HG02610 (cell line): ENCODE measurements around the gene WWOX.

Source experiments
- ATAC-seq: cut with Tn5 transposase; IDR thresholded peaks from one replicate; pipeline ENCODE4 v1.9.1; 2021; ENCODE audit warnings: mild to moderate bottlenecking, moderate library complexity; ENCODE audit not compliant: unreplicated experiment

WWOX gene

GRCh38 chr16:78218856-78219651, 119.6 kb downstream of the WWOX start:
- no peak for ATAC-seq

- no peak for ATAC-seq
Observed at GRCh38 chr16:78220571-78220970, 121.1 kb downstream of the WWOX start.

- ATAC-seq, result no peak
Observed at GRCh38 chr16:78221892-78222291, 122.4 kb downstream of the WWOX start.

GRCh38 chr16:78224342-78224741, 124.9 kb downstream of the WWOX start:
- ATAC-seq, result no peak

- no peak for ATAC-seq
Observed at GRCh38 chr16:78225919-78226318, 126.5 kb downstream of the WWOX start.

GRCh38 chr16:78227855-78228254, 128.4 kb downstream of the WWOX start:
- ATAC-seq, result no peak

GRCh38 chr16:78228704-78229103, 129.2 kb downstream of the WWOX start:
- no peak for ATAC-seq

GRCh38 chr16:78230832-78231231, 131.4 kb downstream of the WWOX start:
- ATAC-seq, result no peak

- peak; percentile 91 for ATAC-seq
Observed at GRCh38 chr16:78235168-78235800, 135.8 kb downstream of the WWOX start.

- ATAC-seq, result no peak
Observed at GRCh38 chr16:78235876-78236275, 136.4 kb downstream of the WWOX start.

GRCh38 chr16:78237841-78238240, 138.4 kb downstream of the WWOX start:
- no peak for ATAC-seq

GRCh38 chr16:78240459-78241222, 141.2 kb downstream of the WWOX start:
- no peak for ATAC-seq

GRCh38 chr16:78242239-78242630, 142.8 kb downstream of the WWOX start:
- no peak for ATAC-seq

- no peak for ATAC-seq
Observed at GRCh38 chr16:78244131-78244895, 144.9 kb downstream of the WWOX start.

GRCh38 chr16:78246559-78246958, 147.1 kb downstream of the WWOX start:
- no peak for ATAC-seq

GRCh38 chr16:78249056-78249455, 149.6 kb downstream of the WWOX start:
- ATAC-seq, result no peak

GRCh38 chr16:78249832-78250231, 150.4 kb downstream of the WWOX start:
- no peak for ATAC-seq

- no peak for ATAC-seq
Observed at GRCh38 chr16:78251115-78251514, 151.7 kb downstream of the WWOX start.

GRCh38 chr16:78252757-78253156, 153.3 kb downstream of the WWOX start:
- no peak for ATAC-seq

GRCh38 chr16:78254841-78255240, 155.4 kb downstream of the WWOX start:
- ATAC-seq, result no peak
